AG04450 (cell line): ENCODE measurements around the gene GGT6. TPM values are rescaled to one million over a fixed set of nuclear protein-coding genes. Genes with fewer than 3 reads are reported as not detected.

Source experiments
- CTCF ChIA-PET: fragments of 300-600, 350-600 bp; formaldehyde crosslinking; extraction: SDS; loops from one replicate; lab custom pipeline; 2022; ENCODE audit warnings: antibody characterized with exemption, inconsistent platforms; lab: Charles Lee
- POLR2A ChIA-PET: fragments of 350-600 bp; formaldehyde crosslinking; extraction: SDS; loops from one replicate; lab custom pipeline; 2021; ENCODE audit warnings: antibody characterized with exemption, inconsistent platforms; lab: Yijun Ruan, JAX
- DNase-seq: peaks from one replicate; pipeline ENCODE4 v3.0.0-alpha.2; 2011; ENCODE audit warnings: low read depth, low spot score
- H3K27ac ChIP-seq: one replicate; pipeline ENCODE4 v1.5.1; 2012; ENCODE audit warnings: low read depth, low read length, control low read depth
- H3K27me3 ChIP-seq: one replicate; pipeline ENCODE4 v1.6.0; 2012; ENCODE audit warnings: low read length; ENCODE audit not compliant: control insufficient read depth, insufficient read depth
- H3K4me3 ChIP-seq: 2 replicates; pipeline ENCODE4 v1.5.1; 2011; ENCODE audit warnings: mild to moderate bottlenecking, low read depth, low read length, control low read depth
- H3K9me3 ChIP-seq: 2 replicates; pipeline ENCODE4 v1.5.1; 2012; ENCODE audit warnings: low read length; ENCODE audit not compliant: control insufficient read depth, insufficient read depth
- polyA plus RNA-seq: library from polyadenylated mRNA; depleted of rRNA; stranded (reverse); fragments of >200 nt; gene quantifications from 2 replicates; pipeline ENCODE4 v1.2.3, GENCODE V29; 2011
- TF ChIP-seq, protein P1 (sequence below): IDR thresholded peaks from 2 replicates; pipeline ENCODE4 v1.5.1; 2011; ENCODE audit warnings: low read depth, low read length, control low read depth, inconsistent platforms

Gene GGT6
- polyA plus RNA-seq, 1 experiment = not detected

DNA sequence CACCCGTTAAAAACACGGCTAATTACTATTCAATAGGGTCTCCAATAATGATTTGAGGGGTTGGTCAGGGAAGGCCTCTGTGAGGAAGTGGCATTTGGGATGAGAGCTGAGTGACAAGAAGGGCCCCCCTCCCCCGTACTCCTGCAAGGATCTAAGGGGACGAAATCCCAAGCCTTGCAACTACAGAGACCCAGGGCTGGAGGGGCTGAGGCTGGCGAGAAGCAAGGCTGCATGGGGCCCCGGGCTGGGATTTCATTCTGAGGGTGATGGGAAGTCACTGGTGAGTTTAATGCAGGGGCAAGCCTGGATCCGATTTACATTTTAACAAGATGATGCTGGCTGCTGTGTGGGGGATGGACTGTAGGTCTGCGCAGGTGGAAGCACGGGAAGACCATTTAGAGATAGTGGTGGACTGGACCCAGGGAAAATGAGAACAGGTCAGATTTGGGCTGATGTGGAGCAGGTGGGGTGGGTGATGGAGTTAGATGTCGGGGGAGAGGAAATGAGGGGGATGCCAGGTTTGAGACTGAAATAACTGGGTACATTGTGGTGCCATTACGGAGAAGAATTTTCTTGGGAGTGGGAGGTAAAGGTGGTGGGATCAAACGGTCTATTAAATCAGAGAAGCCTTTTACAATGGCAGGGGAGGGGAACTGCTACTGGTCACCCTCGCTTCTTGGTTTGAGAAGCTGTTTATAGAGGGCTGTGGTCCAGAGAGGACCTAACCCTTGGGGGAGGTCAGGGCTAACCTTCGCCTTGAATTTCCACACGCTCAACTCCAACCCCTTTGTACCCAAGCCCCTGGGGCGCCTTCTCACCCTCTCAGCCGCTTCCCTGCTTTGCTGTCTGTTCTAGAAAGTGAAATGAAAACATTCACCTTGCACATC lies 4.3 kb downstream of the GGT6 start:
- peak overlapping the region; percentile 97 for H3K4me3 ChIP-seq
- no peaks in the 10 kb centered on the region for H3K27me3 ChIP-seq
- POLR2A ChIA-PET = interaction anchor here (0.7 to 1.0 kb wide), 3 partner anchors 9 to 91 kb away, joined by 3 to 7 read pairs (median 3); no protein-coding TSS in a partner anchor
- H3K9me3 ChIP-seq = peaks cover 4% of the 10 kb centered on the region; the same call in 1 of the 2 replicates
- CTCF ChIA-PET = interaction anchor here (0.6 to 3.1 kb wide), 5 partner anchors 9 to 294 kb away, joined by 3 to 21 read pairs (median 7); no protein-coding TSS in a partner anchor
- no peak overlapping the region for H3K27ac ChIP-seq
- TF ChIP-seq, protein P1, sequence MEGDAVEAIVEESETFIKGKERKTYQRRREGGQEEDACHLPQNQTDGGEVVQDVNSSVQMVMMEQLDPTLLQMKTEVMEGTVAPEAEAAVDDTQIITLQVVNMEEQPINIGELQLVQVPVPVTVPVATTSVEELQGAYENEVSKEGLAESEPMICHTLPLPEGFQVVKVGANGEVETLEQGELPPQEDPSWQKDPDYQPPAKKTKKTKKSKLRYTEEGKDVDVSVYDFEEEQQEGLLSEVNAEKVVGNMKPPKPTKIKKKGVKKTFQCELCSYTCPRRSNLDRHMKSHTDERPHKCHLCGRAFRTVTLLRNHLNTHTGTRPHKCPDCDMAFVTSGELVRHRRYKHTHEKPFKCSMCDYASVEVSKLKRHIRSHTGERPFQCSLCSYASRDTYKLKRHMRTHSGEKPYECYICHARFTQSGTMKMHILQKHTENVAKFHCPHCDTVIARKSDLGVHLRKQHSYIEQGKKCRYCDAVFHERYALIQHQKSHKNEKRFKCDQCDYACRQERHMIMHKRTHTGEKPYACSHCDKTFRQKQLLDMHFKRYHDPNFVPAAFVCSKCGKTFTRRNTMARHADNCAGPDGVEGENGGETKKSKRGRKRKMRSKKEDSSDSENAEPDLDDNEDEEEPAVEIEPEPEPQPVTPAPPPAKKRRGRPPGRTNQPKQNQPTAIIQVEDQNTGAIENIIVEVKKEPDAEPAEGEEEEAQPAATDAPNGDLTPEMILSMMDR = no peak
- DNase-seq = no peak

DNA sequence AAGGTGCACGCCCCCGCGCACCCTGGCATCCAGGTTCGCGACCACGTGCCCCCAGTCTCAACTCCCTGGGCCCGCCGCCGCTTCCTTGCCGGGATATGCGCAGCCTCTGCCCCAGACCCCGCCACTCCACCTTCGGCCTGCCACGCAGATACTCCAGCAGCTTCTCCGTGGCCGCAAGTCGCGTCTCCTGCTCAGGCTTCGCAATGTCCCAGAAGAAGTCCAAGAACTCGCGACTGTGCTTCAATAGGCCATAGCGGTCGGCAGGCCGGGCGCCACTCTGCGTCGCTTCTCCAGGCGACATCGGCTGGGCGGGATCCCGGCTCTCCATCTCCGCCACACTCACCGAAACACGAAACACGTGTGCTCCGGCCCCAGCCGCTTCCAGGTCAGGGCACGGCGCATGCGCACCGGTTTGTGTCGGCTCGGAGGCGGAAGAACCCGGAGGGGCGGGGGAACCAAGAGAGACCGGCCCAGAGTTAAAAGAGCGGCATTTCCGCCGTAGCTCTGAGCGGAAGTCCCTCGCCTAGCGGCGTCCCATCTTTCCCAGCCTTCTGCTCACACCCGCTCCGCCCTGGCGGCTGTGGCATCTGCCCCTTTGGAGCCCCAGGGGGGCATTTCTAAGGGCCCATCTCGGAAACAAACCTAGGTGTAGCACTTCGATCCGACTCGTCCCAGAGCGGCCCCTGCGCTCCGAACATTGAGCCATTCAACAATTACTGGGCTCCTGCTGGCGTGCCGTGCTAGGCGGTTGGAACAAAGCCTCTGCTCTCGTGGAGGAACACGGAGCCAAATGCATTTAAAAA lies 5.2 kb downstream of the GGT6 start, which contains the start of gene MYBBP1A:
Gene MYBBP1A (minus strand): TSS at position 388 of the 803 bp plus-strand sequence. CDS start 60 bp downstream, at position 328.
- peak within 1 kb of the TSS; percentile 78 for H3K27ac ChIP-seq
- POLR2A ChIA-PET = interaction anchor here (0.6 to 1.0 kb wide), 3 partner anchors 10 to 12 kb away, joined by 3 read pairs; no protein-coding TSS in a partner anchor

DNA sequence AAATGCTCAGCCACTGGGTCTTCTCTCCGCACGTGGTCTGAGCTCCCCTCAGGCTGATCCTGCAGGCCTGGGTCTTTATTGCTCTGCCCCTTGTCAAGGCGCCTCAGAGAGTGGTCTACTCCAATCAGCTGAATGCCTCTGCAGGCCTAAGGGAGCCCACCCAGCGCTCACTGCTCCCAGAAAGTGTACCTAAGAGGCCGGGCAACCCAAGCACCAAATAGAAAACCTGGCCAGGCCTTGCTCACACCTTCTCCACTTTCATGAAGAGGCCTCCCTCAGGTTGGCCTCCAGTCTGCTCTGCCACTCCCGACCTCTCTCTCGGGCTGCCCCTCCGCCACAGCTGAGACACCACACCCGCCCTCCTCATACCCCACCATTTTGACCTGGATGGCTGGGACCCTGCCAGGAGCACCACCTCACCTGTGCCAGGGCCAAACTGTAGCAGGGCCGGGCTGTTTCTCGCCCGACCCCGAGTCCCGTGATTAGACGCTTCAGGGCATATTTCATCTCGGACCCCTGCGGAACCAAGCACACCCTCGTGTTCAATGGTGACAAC lies 5.9 kb downstream of the GGT6 start:
- H3K9me3 ChIP-seq = peaks cover 4% of the 10 kb centered on the region; the same call in 1 of the 2 replicates
- ChIA-PET POLR2A (interaction anchor here (0.6 kb wide), 1 partner anchor 10 kb away, joined by 3 read pairs; no protein-coding TSS in a partner anchor), CTCF (interaction anchor here (3.1 kb wide), 1 partner anchor 12 kb away, joined by 21 read pairs; no protein-coding TSS in a partner anchor)
- H3K4me3 ChIP-seq = peak overlapping the region; percentile 97
- DNase-seq = no peak
- no peak overlapping the region for H3K27ac ChIP-seq
- no peaks in the 10 kb centered on the region for H3K27me3 ChIP-seq
- TF ChIP-seq, protein P1 = no peak

More for the DNA sequence above, 5.2 kb downstream of the GGT6 start, which contains the start of gene MYBBP1A:
- TF ChIP-seq, protein P1 = peak; percentile 31; the same call in 1 of the 2 replicates
- CTCF ChIA-PET = interaction anchor here (0.7 to 3.1 kb wide), 3 partner anchors 10 to 134 kb away, joined by 3 to 21 read pairs (median 7); no protein-coding TSS in a partner anchor
- peaks cover 4% of the 10 kb centered on the region; the same call in 1 of the 2 replicates for H3K9me3 ChIP-seq
- H3K4me3 ChIP-seq = peak within 1 kb of the TSS; percentile 97
- no peaks in the 10 kb centered on the region for H3K27me3 ChIP-seq
- peak; percentile 85 for DNase-seq

- ChIA-PET CTCF (no interaction called here), POLR2A (no interaction called here)
- TF ChIP-seq, protein P1 = no peak
- DNase-seq = no peak
- Histone ChIP-seq H3K4me3 (peak overlapping the region; percentile 97), H3K9me3 (peaks cover 4% of the 10 kb centered on the region; the same call in 1 of the 2 replicates), H3K27me3 (no peaks in the 10 kb centered on the region), H3K27ac (no peak overlapping the region)
Observed at GRCh38 chr17:4553669-4554068, 6.7 kb downstream of the GGT6 start.
